HG02840 (cell line): ENCODE results near the gene ST6GALNAC2.
"Not testable (repeated sequence)": the region's sequence is repeated elsewhere in the genome, so short reads cannot be mapped to it uniquely, and the experiment has no call there.

ENCODE experiments used
- ATAC-seq: cut with Tn5 transposase; IDR thresholded peaks from one replicate; pipeline ENCODE4 v1.9.1; 2021; ENCODE audit warnings: mild to moderate bottlenecking, moderate library complexity, moderate number of reproducible peaks; ENCODE audit not compliant: unreplicated experiment, low FRiP score

The ST6GALNAC2 gene

DNA sequence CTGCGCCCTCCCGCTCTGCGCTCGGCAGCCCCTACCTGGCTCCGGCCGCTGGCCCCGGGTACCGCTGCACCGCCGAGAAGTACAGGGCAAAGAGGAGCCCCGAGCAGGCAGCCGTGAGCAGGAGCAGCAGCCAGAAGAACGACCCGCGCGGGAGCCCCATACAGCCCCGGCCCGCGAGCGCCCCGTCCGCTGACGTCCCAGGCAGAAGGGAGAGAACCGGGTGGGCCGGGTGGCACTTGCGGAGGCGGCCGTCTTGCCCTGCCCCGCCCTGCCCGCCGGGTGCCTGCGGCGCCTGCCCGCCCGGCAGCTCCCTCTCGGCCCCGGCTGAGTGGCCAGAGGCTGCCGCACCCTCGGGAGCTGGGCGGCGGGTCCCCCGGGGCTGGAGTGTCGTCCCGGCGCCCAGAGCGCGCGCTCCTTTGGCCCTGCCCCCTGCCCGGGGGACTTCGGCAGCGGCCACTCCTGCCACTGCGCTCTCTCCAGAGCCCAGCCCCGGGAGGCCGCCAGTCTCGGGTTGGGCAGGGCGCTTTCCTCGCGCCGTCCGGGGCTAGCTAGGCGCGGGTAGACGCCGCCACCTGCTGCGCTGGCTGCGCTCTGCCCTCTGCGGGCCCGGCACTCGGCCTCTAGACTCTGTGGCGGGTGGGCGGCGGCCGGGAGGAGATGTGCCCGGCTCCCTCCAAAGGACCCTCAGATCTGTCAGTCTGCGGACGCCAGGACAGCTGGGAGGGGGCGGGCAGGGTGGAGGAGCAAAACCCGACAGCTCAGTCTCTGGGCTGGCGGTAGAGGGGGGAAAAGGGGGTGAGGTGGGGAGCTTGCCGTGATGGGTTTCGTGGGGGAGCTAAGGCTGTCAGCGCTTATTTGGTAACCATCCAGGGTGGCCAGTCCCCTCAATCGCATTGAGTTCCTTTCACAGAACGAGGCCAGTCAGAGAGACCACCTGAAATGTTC lies at the start of gene ST6GALNAC2:
Gene ST6GALNAC2 (minus strand): TSS at position 212 of the 945 bp plus-strand sequence. CDS start 52 bp downstream, at position 160.
- ATAC-seq = no peak

GRCh38 chr17:76635039-76635438 lies 49.4 kb upstream of the ST6GALNAC2 start:
- no peak for ATAC-seq

GRCh38 chr17:76633628-76634328 lies 48.1 kb upstream of the ST6GALNAC2 start:
- ATAC-seq = no peak

DNA sequence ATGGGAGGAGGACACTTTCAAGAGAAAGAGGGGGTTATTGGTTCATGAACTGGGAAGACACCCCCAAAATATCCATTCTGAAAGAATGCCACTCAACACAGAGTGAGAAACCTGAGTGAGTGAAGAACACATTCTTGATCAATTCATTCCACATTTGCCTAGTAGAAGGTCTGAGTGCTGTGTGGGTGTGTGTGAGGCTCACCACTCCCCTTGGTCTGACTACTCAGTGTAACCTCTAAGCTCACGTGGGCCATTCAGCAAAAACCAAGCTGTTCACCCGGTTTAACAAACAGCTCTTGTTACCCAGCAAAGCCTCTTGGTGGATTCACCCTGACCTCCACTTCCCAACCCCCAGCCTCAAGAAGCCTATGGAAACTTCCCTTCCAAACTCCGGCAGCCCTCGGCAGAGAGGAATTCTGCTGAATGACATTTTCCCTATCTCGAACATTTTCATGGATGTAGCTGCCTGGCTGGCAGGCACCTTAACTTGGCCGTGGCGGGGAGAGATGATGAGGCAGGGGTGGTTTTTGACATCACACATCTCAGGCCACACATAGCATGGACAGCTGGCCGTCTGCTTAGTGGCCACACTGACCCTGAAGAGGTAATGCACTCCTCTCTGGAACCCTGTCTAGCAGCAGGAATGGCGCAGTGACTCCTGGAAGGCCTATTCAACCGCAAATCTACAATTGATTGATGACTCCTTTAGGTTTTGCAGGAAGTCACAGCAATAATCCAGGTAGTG lies 46.3 kb upstream of the ST6GALNAC2 start:
- ATAC-seq = no peak

DNA sequence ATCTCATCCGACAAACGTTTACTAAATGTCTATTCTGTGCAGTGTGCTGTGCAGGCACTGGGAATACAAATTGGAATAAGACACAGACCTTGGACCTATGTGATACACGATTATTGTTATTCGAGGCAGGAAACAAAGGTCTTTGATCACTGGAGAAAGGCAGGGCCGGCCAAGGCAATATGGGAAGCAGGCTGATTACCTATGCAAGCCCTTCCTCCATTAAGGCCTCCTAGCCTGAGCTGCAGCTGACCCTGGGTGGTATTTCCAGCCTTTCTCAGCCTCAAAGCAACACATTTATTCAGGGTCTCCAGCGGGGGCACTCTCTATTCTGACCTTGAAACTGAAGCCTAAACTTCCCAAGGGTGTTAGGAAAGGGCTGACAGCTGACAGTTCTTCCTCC lies 44.5 kb upstream of the ST6GALNAC2 start:
- ATAC-seq = no peak

DNA sequence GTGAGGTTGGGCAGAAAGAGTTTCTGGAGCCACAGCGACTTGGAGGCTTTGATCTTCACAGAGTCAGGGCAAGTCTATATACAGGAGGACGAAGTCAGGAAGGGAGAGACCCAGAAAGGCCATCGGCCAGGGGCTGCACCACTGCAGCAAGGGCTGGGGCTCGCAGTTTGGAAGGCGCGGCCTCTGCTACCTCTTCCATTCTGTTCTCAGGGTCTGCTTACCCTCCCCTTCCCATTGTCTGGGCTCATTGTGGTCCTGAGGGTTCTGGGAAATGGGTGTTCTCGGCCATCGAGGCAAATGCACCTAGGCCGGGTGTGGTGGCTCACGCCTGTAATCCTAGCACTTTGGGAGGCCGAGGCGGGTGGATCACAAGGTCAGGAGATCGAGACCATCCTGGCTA lies 41.9 kb upstream of the ST6GALNAC2 start:
- ATAC-seq = no peak

DNA sequence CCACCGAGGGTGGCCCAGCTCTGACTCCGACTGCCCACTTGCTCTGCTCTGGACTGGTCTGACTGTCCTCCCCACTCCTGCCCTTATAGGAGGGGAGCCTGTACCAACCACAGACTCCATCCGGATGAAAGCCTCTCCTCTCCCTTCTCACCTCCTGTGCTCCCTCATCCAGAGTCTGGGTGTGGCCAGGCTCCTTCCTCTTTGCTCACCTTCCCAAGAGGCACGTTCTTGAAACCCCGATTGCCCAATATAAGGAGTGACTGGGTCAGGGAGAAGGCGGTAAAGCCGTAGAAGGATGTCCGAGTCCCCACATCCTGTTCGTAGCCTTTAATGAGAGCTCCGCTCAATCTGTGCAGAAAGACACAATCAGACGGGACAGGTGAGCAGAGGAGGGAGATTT lies 40.8 kb upstream of the ST6GALNAC2 start:
- no peak for ATAC-seq

- no peak for ATAC-seq
Observed at GRCh38 chr17:76625496-76625895, 39.8 kb upstream of the ST6GALNAC2 start.

DNA sequence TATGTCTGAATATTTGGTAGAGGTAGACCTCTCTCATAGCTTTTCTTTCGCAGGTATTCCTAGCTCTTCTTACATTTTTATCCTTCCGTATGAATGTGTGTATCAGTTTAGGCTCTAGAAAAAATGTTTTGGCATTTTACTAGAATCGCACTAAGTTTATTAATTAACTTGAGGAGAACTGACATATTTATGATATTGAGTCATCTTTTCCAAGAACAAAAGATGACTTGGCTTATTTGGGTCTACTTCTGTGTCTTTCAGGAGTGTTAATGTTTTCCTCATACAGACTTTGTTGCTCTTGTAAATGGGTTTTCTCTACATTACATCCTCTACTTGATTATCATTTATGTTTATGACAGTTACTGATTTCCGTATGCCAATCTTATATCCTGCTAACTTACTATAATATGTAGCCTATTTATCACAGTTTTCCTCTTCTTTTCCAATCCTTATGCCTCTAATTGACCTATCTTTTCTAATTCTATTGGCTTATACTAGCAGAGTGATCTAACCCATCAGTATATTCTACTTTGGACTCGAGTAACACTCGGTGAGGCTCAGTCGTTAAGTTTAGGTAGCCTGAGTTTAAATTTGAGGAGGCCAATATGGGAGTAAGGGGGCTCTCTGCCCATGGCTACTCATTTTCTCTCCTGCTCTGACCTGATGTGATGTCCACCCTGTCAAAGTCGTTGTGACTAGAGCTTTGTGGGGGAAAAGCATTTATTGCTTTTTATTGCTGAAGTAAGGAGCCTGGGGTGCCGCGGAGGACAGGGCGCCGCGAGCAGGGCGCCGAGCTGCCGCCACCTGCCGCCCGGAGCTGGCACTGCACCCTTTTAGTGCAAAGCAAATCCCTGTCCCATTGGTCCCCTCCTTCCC lies 37.8 kb upstream of the ST6GALNAC2 start:
- ATAC-seq = no peak

GRCh38 chr17:76617838-76618237 lies 32.2 kb upstream of the ST6GALNAC2 start:
- no peak for ATAC-seq

DNA sequence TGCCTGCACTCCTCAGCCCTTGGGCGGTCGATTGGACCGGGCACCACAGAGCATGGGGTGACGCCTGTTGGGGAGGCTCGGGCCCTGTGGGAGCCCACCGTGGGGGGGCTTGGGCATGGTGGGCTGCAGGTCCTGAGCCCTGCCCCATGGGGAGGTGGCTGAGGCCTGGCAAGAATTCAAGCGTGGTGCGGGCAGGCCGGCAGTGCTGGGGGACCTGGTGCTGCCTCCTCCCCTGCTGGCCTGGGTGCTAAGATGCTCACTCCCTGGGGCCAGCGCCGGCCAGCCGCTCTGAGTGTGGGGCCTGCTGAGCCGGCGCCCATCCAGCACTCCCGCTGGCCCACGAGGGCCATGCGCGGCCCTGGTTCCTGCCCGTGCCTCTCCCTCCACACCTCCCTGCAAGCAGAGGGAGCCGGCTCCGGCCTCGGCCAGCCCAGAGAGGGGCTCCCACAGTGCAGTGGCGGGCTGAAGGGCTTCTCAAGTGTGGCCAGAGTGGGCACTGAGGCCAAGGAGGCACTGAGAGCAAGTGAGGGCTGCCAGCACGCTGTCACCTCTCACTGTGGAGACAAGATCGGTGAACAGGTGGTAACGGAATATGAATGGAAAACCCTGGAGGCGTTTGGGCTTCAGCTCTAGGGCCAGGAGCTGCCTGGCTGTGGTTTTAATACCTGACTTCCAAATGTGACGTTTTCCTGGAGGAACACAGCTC lies 29.4 kb upstream of the ST6GALNAC2 start:
- no peak for ATAC-seq

- ATAC-seq = not testable (repeated sequence)
Observed at GRCh38 chr17:76614064-76614759, 28.6 kb upstream of the ST6GALNAC2 start.

DNA sequence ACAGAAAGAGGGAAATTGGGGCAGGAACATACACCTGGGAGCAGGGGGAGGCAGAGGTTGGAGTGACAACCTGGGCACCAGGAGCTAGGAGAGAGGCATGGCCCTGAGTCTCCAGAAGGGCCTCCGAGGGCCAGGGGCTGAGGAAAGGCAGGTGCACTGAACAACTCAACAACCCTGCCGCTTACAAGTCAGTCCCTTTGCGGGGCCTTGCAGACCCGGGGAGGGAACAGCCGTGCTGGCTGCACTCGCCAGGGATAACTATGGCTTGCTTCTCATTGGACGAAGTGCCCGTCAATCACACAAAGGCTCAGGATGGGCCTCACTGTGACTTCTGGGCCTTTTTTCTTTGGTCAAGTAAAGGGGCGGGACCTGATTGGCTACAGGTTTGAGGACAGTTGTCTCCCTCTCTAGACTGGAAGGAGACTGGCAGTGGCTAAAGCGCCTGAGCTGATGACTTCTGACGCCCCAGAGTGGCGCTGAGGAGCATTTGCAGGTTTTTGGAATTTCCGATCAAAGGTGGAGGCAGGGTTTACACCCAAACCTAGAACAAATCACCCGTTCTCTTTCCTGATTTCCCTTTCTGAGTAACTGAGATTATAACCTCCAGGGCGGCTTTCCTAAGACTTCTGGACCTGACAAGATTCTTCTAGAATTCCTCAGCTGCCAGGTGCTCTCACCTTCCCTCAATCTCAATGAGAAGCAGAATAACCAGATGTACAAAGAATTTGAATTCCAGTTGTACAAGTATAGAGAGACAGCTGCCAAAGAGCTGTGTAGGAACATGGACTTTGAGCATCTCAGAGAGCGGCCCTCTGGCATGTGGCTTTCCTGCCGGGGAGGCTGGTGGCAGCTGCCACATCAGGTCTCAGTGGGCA lies 27.6 kb upstream of the ST6GALNAC2 start:
- no peak for ATAC-seq

GRCh38 chr17:76612465-76612864 lies 26.8 kb upstream of the ST6GALNAC2 start:
- no peak for ATAC-seq

- no peak for ATAC-seq
Observed at GRCh38 chr17:76611758-76612157, 26.1 kb upstream of the ST6GALNAC2 start.

GRCh38 chr17:76611080-76611749 lies 25.6 kb upstream of the ST6GALNAC2 start:
- ATAC-seq = not testable (repeated sequence)

- not testable (repeated sequence) for ATAC-seq
Observed at GRCh38 chr17:76606685-76607084, 21.0 kb upstream of the ST6GALNAC2 start.
